ENCODE data around the gene PRDM5.

- TF ChIP-seq CTCF (IDR thresholded peaks at IDR 0.05) (no peak), POLR2A (IDR thresholded peaks at IDR 0.05) (no peak)
These were observed 166.7 kb downstream of the PRDM5 start for GRCh38 chr4:120755864-120756263.

Measured in right lobe of liver (tissue), 4 donors.